HEK293 (cell line): Measurements from ENCODE around the gene TBX6.
A peak's percentile ranks its signal among the peaks of the same experiment; 100 is the strongest.

Experiments used
- CTCF ChIA-PET: fragments of 350-600 bp; formaldehyde crosslinking; extraction: SDS; loops from one replicate; lab custom pipeline; 2021; ENCODE audit warnings: antibody characterized with exemption; lab: Yijun Ruan, JAX
- POLR2A ChIA-PET: fragments of 300-600 bp; formaldehyde crosslinking; extraction: SDS; loops from one replicate; lab custom pipeline; 2020; ENCODE audit warnings: antibody characterized with exemption, inconsistent platforms; lab: Yijun Ruan, JAX
- H3K27ac ChIP-seq: fragments of 200-500 bp; sonication (Bioruptor generic); 2 replicates; pipeline ENCODE4 v1.5.1; 2014; ENCODE audit warnings: low read depth, low read length, control low read depth, inconsistent platforms; ENCODE audit errors: extremely low read depth
- H3K36me3 ChIP-seq, 2 experiments: fragments of 200-500 bp in 1 of 2; sonication (Bioruptor generic) in 1 of 2; 1 replicate in 1 of 2; 2 replicates in 1 of 2; pipeline ENCODE4 v1.5.1; 2014 to 2017; ENCODE audit warnings: inconsistent platforms in 2 of 2, low read length in 2 of 2; ENCODE audit not compliant: control insufficient read depth in 2 of 2, insufficient read depth in 1 of 2
- H3K4me1 ChIP-seq: fragments of 200-500 bp; sonication (Bioruptor generic); 2 replicates; pipeline ENCODE4 v1.5.1; 2014; ENCODE audit warnings: mild to moderate bottlenecking, low read length, inconsistent platforms; ENCODE audit not compliant: control insufficient read depth, insufficient read depth
- H3K4me3 ChIP-seq: 2 replicates; pipeline ENCODE4 v1.5.1; 2011; ENCODE audit warnings: low read depth, mild to moderate bottlenecking, control low read depth, low read length, moderate library complexity
- H3K9me3 ChIP-seq: fragments of 200-500 bp; sonication (Bioruptor generic); 2 replicates; pipeline ENCODE4 v1.5.1; 2014; ENCODE audit warnings: low read depth, low read length, inconsistent platforms; ENCODE audit not compliant: control insufficient read depth, insufficient read depth
- CTCF ChIP-seq: fragments of 450-650 bp; formaldehyde crosslinking; IDR thresholded peaks from 2 replicates; pipeline ENCODE4 v1.5.1; 2016; ENCODE audit warnings: missing biosample characterization, missing genetic modification characterization
- GLIS2 ChIP-seq: fragments of 450-650 bp; formaldehyde crosslinking; IDR thresholded peaks from 2 replicates; pipeline ENCODE4 v1.5.1; 2016; ENCODE audit warnings: missing biosample characterization, missing genetic modification characterization
- IKZF3 ChIP-seq: fragments of 450-650 bp; IDR thresholded peaks from 2 replicates; pipeline ENCODE4 v1.5.0; 2018; ENCODE audit warnings: missing biosample characterization, mild to moderate bottlenecking, missing genetic modification characterization, moderate library complexity
- INSM2 ChIP-seq: fragments of 450-650 bp; formaldehyde crosslinking; IDR thresholded peaks from 2 replicates; pipeline ENCODE4 v1.5.1; 2016; ENCODE audit warnings: missing biosample characterization, missing genetic modification characterization
- KLF1 ChIP-seq: fragments of 450-650 bp; formaldehyde crosslinking; IDR thresholded peaks from 2 replicates; pipeline ENCODE4 v1.5.1; 2016; ENCODE audit warnings: missing biosample characterization, missing genetic modification characterization
- KLF17 ChIP-seq: fragments of 450-650 bp; formaldehyde crosslinking; IDR thresholded peaks from 2 replicates; pipeline ENCODE4 v1.5.1; 2016; ENCODE audit warnings: missing biosample characterization, missing genetic modification characterization
- KLF9 ChIP-seq: fragments of 450-650 bp; formaldehyde crosslinking; IDR thresholded peaks from 2 replicates; pipeline ENCODE4 v1.5.1; 2016; ENCODE audit warnings: missing biosample characterization, missing genetic modification characterization, low read depth
- PATZ1 ChIP-seq: fragments of 450-650 bp; formaldehyde crosslinking; IDR thresholded peaks from 2 replicates; pipeline ENCODE4 v1.5.1; 2016; ENCODE audit warnings: missing biosample characterization, missing genetic modification characterization
- SETDB1 ChIP-seq: IDR thresholded peaks from one replicate; pipeline ENCODE4 v1.6.1; 2017; ENCODE audit warnings: mild to moderate bottlenecking, low read length, moderate library complexity, mixed read lengths; ENCODE audit not compliant: insufficient read length
- ZBTB20 ChIP-seq: fragments of 450-650 bp; formaldehyde crosslinking; IDR thresholded peaks from 2 replicates; pipeline ENCODE4 v1.5.1; 2016; ENCODE audit warnings: missing biosample characterization, missing genetic modification characterization
- ZNF157 ChIP-seq: fragments of 450-650 bp; formaldehyde crosslinking; IDR thresholded peaks from 2 replicates; pipeline ENCODE4 v1.5.1; 2016; ENCODE audit warnings: missing biosample characterization, missing genetic modification characterization
- ZNF449 ChIP-seq: fragments of 450-650 bp; formaldehyde crosslinking; IDR thresholded peaks from 2 replicates; pipeline ENCODE4 v1.5.1; 2017; ENCODE audit warnings: missing biosample characterization, mild to moderate bottlenecking, missing genetic modification characterization, moderate library complexity
- ZNF585B ChIP-seq: fragments of 450-650 bp; formaldehyde crosslinking; IDR thresholded peaks from 2 replicates; pipeline ENCODE4 v1.5.1; 2016; ENCODE audit warnings: missing biosample characterization, missing genetic modification characterization
- ZNF600 ChIP-seq: fragments of 450-650 bp; formaldehyde crosslinking; IDR thresholded peaks from 2 replicates; pipeline ENCODE4 v1.5.1; 2016; ENCODE audit warnings: missing biosample characterization, missing genetic modification characterization
- ZNF621 ChIP-seq: fragments of 450-650 bp; formaldehyde crosslinking; IDR thresholded peaks from 2 replicates; pipeline ENCODE4 v1.5.1; 2017; ENCODE audit warnings: missing biosample characterization, missing genetic modification characterization
- ZNF692 ChIP-seq: fragments of 450-650 bp; formaldehyde crosslinking; IDR thresholded peaks from 2 replicates; pipeline ENCODE4 v1.5.1; 2016; ENCODE audit warnings: missing biosample characterization, missing genetic modification characterization
- ZNF768 ChIP-seq: fragments of 450-650 bp; formaldehyde crosslinking; IDR thresholded peaks from 2 replicates; pipeline ENCODE4 v1.5.1; 2018; ENCODE audit warnings: missing biosample characterization, mild to moderate bottlenecking, missing genetic modification characterization
- ZNF791 ChIP-seq: fragments of 450-650 bp; formaldehyde crosslinking; IDR thresholded peaks from 2 replicates; pipeline ENCODE4 v1.5.1; 2016; ENCODE audit warnings: missing biosample characterization, missing genetic modification characterization
- ZSCAN5A ChIP-seq: fragments of 450-650 bp; formaldehyde crosslinking; IDR thresholded peaks from 2 replicates; pipeline ENCODE4 v1.5.1; 2016; ENCODE audit warnings: missing biosample characterization, missing genetic modification characterization
- ZXDB ChIP-seq: fragments of 450-650 bp; formaldehyde crosslinking; IDR thresholded peaks from 2 replicates; pipeline ENCODE4 v1.5.1; 2016; ENCODE audit warnings: missing biosample characterization, missing genetic modification characterization

TBX6 gene

GRCh38 chr16:30122604-30123160, 31.0 kb upstream of the TBX6 start (continued):
- TF ChIP-seq CTCF (peak; percentile 21; the same call in 1 of the 2 replicates), ZXDB (tag by site-specific recombination) (peak; percentile 82), ZNF585B (tag by site-specific recombination) (no peak), KLF1 (tag by site-specific recombination) (0 out of 2 replicates have a peak, but pooled peaks have one; percentile 47), ZNF157 (tag by site-specific recombination) (no peak), IKZF3 (tag by site-specific recombination) (peak; percentile 41; the same call in 1 of the 2 replicates), ZNF621 (tag by site-specific recombination) (no peak), SETDB1 (no peak), KLF9 (tag by site-specific recombination) (peak; percentile 63; the same call in 1 of the 2 replicates), INSM2 (tag by site-specific recombination) (no peak), ZNF692 (tag by site-specific recombination) (0 out of 2 replicates have a peak, but pooled peaks have one; percentile 9), GLIS2 (tag by site-specific recombination) (peak; percentile 89), ZNF791 (tag by site-specific recombination) (no peak), ZNF768 (tag by site-specific recombination) (no peak), PATZ1 (tag by site-specific recombination) (peak; percentile 93)

- no peaks in the 10 kb centered on the region for H3K9me3 ChIP-seq
- 0 out of 2 replicates have a peak, but pooled peaks have one; percentile 14 for TF ChIP-seq ZNF692 (tag by site-specific recombination)
- TF ChIP-seq ZSCAN5A (tag by site-specific recombination) = no peak
- 0 out of 2 replicates have a peak, but pooled peaks have one; percentile 20 for TF ChIP-seq KLF17 (tag by site-specific recombination)
- peak; percentile 19; the same call in 1 of the 2 replicates for TF ChIP-seq ZBTB20 (tag by site-specific recombination)
- peak; percentile 79 for TF ChIP-seq ZNF600 (tag by site-specific recombination)
- TF ChIP-seq ZNF449 (tag by site-specific recombination) = no peak
- 0 out of 2 replicates have a peak, but pooled peaks have one; percentile 3 for TF ChIP-seq GLIS2 (tag by site-specific recombination)
- POLR2A ChIA-PET = no interaction called here
- CTCF ChIA-PET = interaction anchor here (2.5 kb wide), 1 partner anchor 9 kb away, joined by 20 read pairs; the partner anchor contains the start of gene GDPD3
- H3K4me1 ChIP-seq = no peaks in the 10 kb centered on the region; the same call in 1 of the 2 replicates
- H3K36me3 ChIP-seq = peaks cover 6 to 45% of the 10 kb centered on the region in 2 experiments; a peak in 2 of 3 replicates
- peak overlapping the region; percentile 51; the same call in 1 of the 2 replicates for H3K27ac ChIP-seq
- H3K4me3 ChIP-seq = peak overlapping the region; percentile 75
Observed at GRCh38 chr16:30121741-30122571, 30.2 kb upstream of the TBX6 start.
